H9 (cell line): ENCODE data around the gene DISP1. TPM values are rescaled to one million over a fixed set of nuclear protein-coding genes. Genes with fewer than 3 reads are reported as not detected.

Experiments used
- DNase-seq: peaks from one replicate; pipeline ENCODE4 v3.0.0-alpha.2; 2017
- H2AFZ ChIP-seq: one replicate; pipeline ENCODE4 v1.6.1; 2013; ENCODE audit warnings: mild to moderate bottlenecking, low read length, control low read depth, moderate library complexity
- H2AK5ac ChIP-seq: 2 replicates; pipeline ENCODE4 v1.6.1; 2013; ENCODE audit warnings: low read length, control low read depth, mixed read lengths; ENCODE audit not compliant: insufficient read length
- H2BK120ac ChIP-seq: one replicate; pipeline ENCODE4 v1.6.1; 2013; ENCODE audit warnings: low read depth, mild to moderate bottlenecking, low read length, control low read depth, inconsistent platforms; ENCODE audit not compliant: poor library complexity, severe bottlenecking
- H2BK12ac ChIP-seq: 2 replicates; pipeline ENCODE4 v1.6.1; 2013; ENCODE audit warnings: low read length, control low read depth, mixed read lengths, low read depth; ENCODE audit not compliant: insufficient read length
- H2BK15ac ChIP-seq: 2 replicates; pipeline ENCODE4 v1.6.1; 2013; ENCODE audit warnings: low read depth, low read length, control low read depth
- H2BK20ac ChIP-seq: one replicate; pipeline ENCODE4 v1.6.1; 2013; ENCODE audit warnings: low read depth, mild to moderate bottlenecking, low read length, control low read depth, inconsistent platforms; ENCODE audit not compliant: poor library complexity, severe bottlenecking
- H2BK5ac ChIP-seq: 2 replicates; pipeline ENCODE4 v1.6.1; 2013; ENCODE audit warnings: low read length, control low read depth, mixed read lengths; ENCODE audit not compliant: insufficient read length
- H3K14ac ChIP-seq: 2 replicates; pipeline ENCODE4 v1.6.1; 2013; ENCODE audit warnings: low read length, control low read depth; ENCODE audit not compliant: insufficient read depth
- H3K18ac ChIP-seq: 2 replicates; pipeline ENCODE4 v1.6.1; 2013; ENCODE audit warnings: low read depth, mild to moderate bottlenecking, mixed read lengths, low read length, control low read depth; ENCODE audit not compliant: insufficient read length
- H3K23ac ChIP-seq: 2 replicates; pipeline ENCODE4 v1.6.1; 2013; ENCODE audit warnings: low read length, control low read depth, mixed read lengths, low read depth; ENCODE audit not compliant: insufficient read length
- H3K23me2 ChIP-seq: 2 replicates; pipeline ENCODE4 v1.6.1; 2013; ENCODE audit warnings: low read depth, mild to moderate bottlenecking, mixed read lengths, low read length, control low read depth; ENCODE audit not compliant: insufficient read length, poor library complexity, severe bottlenecking
- H3K27ac ChIP-seq: 2 replicates; pipeline ENCODE4 v1.5.1; 2013; ENCODE audit warnings: low read length, control low read depth, mixed read lengths, low read depth; ENCODE audit not compliant: insufficient read length
- H3K27me3 ChIP-seq: 2 replicates; pipeline ENCODE4 v1.6.1; 2013; ENCODE audit warnings: low read length, control low read depth, inconsistent platforms; ENCODE audit not compliant: insufficient read depth
- H3K4ac ChIP-seq: 2 replicates; pipeline ENCODE4 v1.6.1; 2013; ENCODE audit warnings: low read depth, mild to moderate bottlenecking, control low read depth, inconsistent platforms, low read length, moderate library complexity
- H3K4me1 ChIP-seq: 2 replicates; pipeline ENCODE4 v1.6.1; 2013; ENCODE audit warnings: low read length, control low read depth, inconsistent platforms; ENCODE audit not compliant: insufficient read depth
- H3K4me2 ChIP-seq: 2 replicates; pipeline ENCODE4 v1.6.1; 2013; ENCODE audit warnings: low read length, control low read depth, mixed read lengths; ENCODE audit not compliant: insufficient read length, insufficient read depth
- H3K56ac ChIP-seq: 2 replicates; pipeline ENCODE4 v1.6.1; 2013; ENCODE audit warnings: low read depth, mild to moderate bottlenecking, mixed read lengths, low read length, control low read depth; ENCODE audit not compliant: insufficient read length
- H3K79me1 ChIP-seq: 2 replicates; pipeline ENCODE4 v1.6.1; 2013; ENCODE audit warnings: low read depth, mild to moderate bottlenecking, moderate library complexity, low read length, control low read depth, inconsistent platforms; ENCODE audit not compliant: insufficient read depth, poor library complexity, severe bottlenecking
- H3K79me2 ChIP-seq: 2 replicates; pipeline ENCODE4 v1.6.1; 2013; ENCODE audit warnings: low read length, control low read depth, inconsistent platforms; ENCODE audit not compliant: insufficient read depth
- H3K9ac ChIP-seq: 2 replicates; pipeline ENCODE4 v1.6.1; 2013; ENCODE audit warnings: low read length, control low read depth, mixed read lengths; ENCODE audit not compliant: insufficient read length; ENCODE audit errors: extremely low read depth
- H3K9me3 ChIP-seq: one replicate; pipeline ENCODE4 v1.6.1; 2013; ENCODE audit warnings: low read depth, low read length, inconsistent platforms; ENCODE audit not compliant: control insufficient read depth
- H3T11ph ChIP-seq: one replicate; pipeline ENCODE4 v1.6.1; 2013; ENCODE audit warnings: mild to moderate bottlenecking, low read length, control low read depth, inconsistent platforms
- H4K20me1 ChIP-seq: one replicate; pipeline ENCODE4 v1.6.1; 2013; ENCODE audit not compliant: control insufficient read depth, insufficient read length, insufficient read depth
- H4K5ac ChIP-seq: 2 replicates; pipeline ENCODE4 v1.6.1; 2013; ENCODE audit warnings: low read depth, mild to moderate bottlenecking, mixed read lengths, low read length, control low read depth; ENCODE audit not compliant: insufficient read length
- H4K8ac ChIP-seq: replicated peaks from 2 replicates; pipeline ENCODE4 v1.6.1; 2013; ENCODE audit warnings: low read length, control low read depth, mixed read lengths, low read depth; ENCODE audit not compliant: insufficient read length
- H4K91ac ChIP-seq: 2 replicates; pipeline ENCODE4 v1.6.1; 2013; ENCODE audit warnings: low read depth, mild to moderate bottlenecking, moderate library complexity, mixed read lengths, low read length, control low read depth; ENCODE audit not compliant: insufficient read length
- H3K27ac Mint-ChIP-seq, 3 experiments: 2 replicates in 2 of 3; 3 replicates in 1 of 3; pipeline ENCODE4 v1.8.0; 2020 to 2021; ENCODE audit warnings: mixed read lengths in 3 of 3, mild to moderate bottlenecking in 1 of 3, moderate library complexity in 1 of 3
- H3K27me3 Mint-ChIP-seq: 2 replicates; pipeline ENCODE4 v1.8.0; 2021; ENCODE audit warnings: low read depth, mild to moderate bottlenecking, moderate library complexity, mixed read lengths
- H3K36me3 Mint-ChIP-seq, 3 experiments: 2 replicates in 2 of 3; 3 replicates in 1 of 3; pipeline ENCODE4 v1.8.0; 2020 to 2021; ENCODE audit warnings: low read depth in 3 of 3, mixed read lengths in 3 of 3; ENCODE audit not compliant: insufficient read depth in 1 of 3
- H3K4me1 Mint-ChIP-seq, 2 experiments: 2 replicates each; pipeline ENCODE4 v1.8.0; 2020; ENCODE audit warnings: mixed read lengths in 2 of 2
- H3K4me3 Mint-ChIP-seq, 2 experiments: 2 replicates in 1 of 2; 3 replicates in 1 of 2; pipeline ENCODE4 v1.8.0; 2020 to 2021; ENCODE audit warnings: mild to moderate bottlenecking in 2 of 2, mixed read lengths in 2 of 2, moderate library complexity in 1 of 2
- H3K9me3 Mint-ChIP-seq, 2 experiments: 2 replicates in 1 of 2; 3 replicates in 1 of 2; pipeline ENCODE4 v1.8.0; 2020; ENCODE audit warnings: mild to moderate bottlenecking in 2 of 2, mixed read lengths in 2 of 2, moderate library complexity in 1 of 2
- CTCF ChIP-seq: fragments of 200-600 bp; sonication (generic); conservative IDR thresholded peaks from 3 replicates; pipeline ENCODE4 v1.8.0; 2021; ENCODE audit warnings: antibody characterized with exemption, mild to moderate bottlenecking
- WGBS: extraction: QIAGEN DNeasy Blood & Tissue Kit; methylation state at CpG from one replicate; pipeline ENCODE4 v1.1.7; 2013; ENCODE audit warnings: missing lambda C conversion rate, low lambda C conversion rate, mixed read lengths; ENCODE audit not compliant: insufficient read length; ENCODE audit errors: extremely low coverage; 5-methylcytosine and 5-hydroxymethylcytosine counted together
- long read RNA-seq: library from polyadenylated mRNA; unstranded; transcript quantifications from one replicate; pipeline ENCODE4 v2.0.0, GENCODE V29; 2020
- total RNA-seq: library from RNA; stranded (reverse); gene quantifications from 2 replicates; pipeline ENCODE4 v1.2.1, GENCODE V29; 2021

The DISP1 gene
- 2.5 and 2.6 TPM in 2 replicates for total RNA-seq
- long read RNA-seq, partial matches to known transcripts: 1 of 6 reads
- long read RNA-seq, other reads (novel, unspliced or antisense): 5 of 6 reads

DNA sequence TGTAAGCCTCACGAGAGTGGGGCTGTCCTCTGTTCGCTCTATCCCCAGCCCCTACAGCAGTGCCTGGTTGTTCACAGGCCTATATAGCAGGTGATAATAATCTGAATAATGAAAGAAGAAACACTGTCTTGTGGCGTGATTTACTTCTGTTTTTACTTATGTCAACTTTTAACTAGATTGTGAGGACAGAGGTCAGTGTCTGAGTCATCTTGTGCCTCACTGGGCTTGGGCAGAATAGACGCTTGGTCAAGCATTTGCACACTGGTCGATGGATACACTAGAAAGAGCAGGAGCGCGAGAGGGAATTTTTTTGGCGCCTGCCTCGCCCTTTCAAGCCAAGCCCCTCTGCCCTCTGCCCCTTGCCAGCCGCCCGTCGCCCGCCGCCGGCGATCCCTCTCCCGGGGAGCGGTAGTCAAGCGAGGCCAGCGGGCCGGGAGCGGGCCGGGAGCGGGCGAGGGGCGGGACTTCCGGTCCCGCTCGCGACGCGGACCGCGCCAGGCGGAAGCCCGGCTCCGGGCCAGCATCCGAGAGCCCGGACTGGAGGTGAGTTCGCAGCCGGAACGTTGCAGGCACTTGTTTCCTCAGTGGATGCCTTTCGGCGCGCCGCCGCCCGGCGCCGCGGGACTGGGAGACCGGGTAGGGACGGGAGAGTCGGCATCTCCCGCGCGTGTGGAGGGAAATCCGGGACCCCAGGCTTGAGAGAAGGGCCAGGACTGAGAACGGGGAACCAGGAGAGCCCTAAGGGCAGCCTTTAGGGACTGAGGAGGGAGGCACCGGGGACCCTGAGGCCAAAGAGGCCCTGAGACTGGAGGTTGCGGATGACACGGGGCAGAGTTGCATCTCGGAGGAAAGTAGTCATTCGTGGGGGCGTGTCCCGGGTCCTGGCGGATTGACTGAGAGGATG is at the start of gene DISP1:
DISP1 (plus strand) TSS at position 504 of the 904 bp plus-strand sequence. CDS start 127,785 bp downstream, outside the sequence.
- peaks cover 8% of the 10 kb centered on the region for H3K23me2 ChIP-seq
- H2AFZ ChIP-seq: peak within 1 kb of the TSS; percentile 51
- H4K8ac ChIP-seq: no peak within 1 kb of the TSS
- H3K4me2 ChIP-seq: peak within 1 kb of the TSS; percentile 99
- no peak within 1 kb of the TSS for H3K23ac ChIP-seq
- WGBS: no CpG with 5 or more reads among the region's 67 CpGs
- Mint-ChIP-seq H3K9me3 (no peaks in the 10 kb centered on the region), H3K4me1 (peaks cover 20 to 31% of the 10 kb centered on the region in 2 experiments), H3K36me3 (no peaks in the 10 kb centered on the region; a peak in 1 of 7 replicates), H3K4me3 (peak within 1 kb of the TSS; percentile 95), H3K27me3 (peaks cover 32% of the 10 kb centered on the region), H3K27ac (peak within 1 kb of the TSS; percentile 82 to 96 (median 94))
- H3T11ph ChIP-seq: no peak within 1 kb of the TSS
- no peak within 1 kb of the TSS for H3K27ac ChIP-seq
- no peak within 1 kb of the TSS for H4K5ac ChIP-seq
- H4K20me1 ChIP-seq: no peaks in the 10 kb centered on the region
- H3K18ac ChIP-seq: no peak within 1 kb of the TSS
- no peak within 1 kb of the TSS for H2BK15ac ChIP-seq
- peak within 1 kb of the TSS; percentile 44 for H3K14ac ChIP-seq
- H3K56ac ChIP-seq: no peak within 1 kb of the TSS
- no peak for TF ChIP-seq CTCF
- no peaks in the 10 kb centered on the region for H3K9me3 ChIP-seq
- H3K9ac ChIP-seq: peak within 1 kb of the TSS; percentile 74
- no peaks in the 10 kb centered on the region for H3K4me1 ChIP-seq
- H2BK120ac ChIP-seq: no peak within 1 kb of the TSS
- no peak within 1 kb of the TSS for H2BK12ac ChIP-seq
- no peak within 1 kb of the TSS for H2BK20ac ChIP-seq
- H3K4ac ChIP-seq: no peak within 1 kb of the TSS
- H3K79me2 ChIP-seq: no peaks in the 10 kb centered on the region
- peak; percentile 82 for DNase-seq
- H3K79me1 ChIP-seq: no peaks in the 10 kb centered on the region
- no peak within 1 kb of the TSS for H4K91ac ChIP-seq
- no peak within 1 kb of the TSS for H2BK5ac ChIP-seq
- no peak within 1 kb of the TSS for H2AK5ac ChIP-seq
- no peaks in the 10 kb centered on the region; the same call in 1 of the 2 replicates for H3K27me3 ChIP-seq
